CD4-positive, CD25-positive, alpha-beta regulatory T cell (primary cell): ENCODE measurements around the gene SUCLG2. TPM values are rescaled to one million over a fixed set of nuclear protein-coding genes. Genes with fewer than 3 reads are reported as not detected.

Source experiments
- ATAC-seq, 2 donors: fragments of 150-1000 bp; cut with Tn5 transposase; one replicate each; pipeline ENCODE4 v1.10.0; 2021; ENCODE audit warnings: low read depth in 2 of 2, moderate number of reproducible peaks in 2 of 2, moderate library complexity in 1 of 2
- DNase-seq, 3 donors: peaks; one replicate each; pipeline versions ENCODE4 v3.0.0 to v3.0.0-alpha.2; 2012 to 2022; ENCODE audit warnings: mixed read lengths in 1 of 3
- H3K27ac ChIP-seq: one replicate; pipeline ENCODE4 v1.7.0; 2013; ENCODE audit warnings: mild to moderate bottlenecking, low read length; ENCODE audit not compliant: insufficient read depth, poor library complexity, severe bottlenecking
- H3K27me3 ChIP-seq: one replicate; pipeline ENCODE4 v1.7.0; 2013; ENCODE audit warnings: low read length; ENCODE audit not compliant: control insufficient read depth, insufficient read depth
- H3K36me3 ChIP-seq: one replicate; pipeline ENCODE4 v1.7.0; 2013; ENCODE audit warnings: mild to moderate bottlenecking, low read length, moderate library complexity; ENCODE audit not compliant: control insufficient read depth, insufficient read depth
- H3K4me1 ChIP-seq: 2 replicates; pipeline ENCODE4 v1.7.0; 2013; ENCODE audit warnings: mild to moderate bottlenecking, low read length; ENCODE audit not compliant: insufficient read depth, control insufficient read depth, poor library complexity, severe bottlenecking
- H3K4me3 ChIP-seq: one replicate; pipeline ENCODE4 v1.7.0; 2013; ENCODE audit warnings: low read depth, mild to moderate bottlenecking, low read length, moderate library complexity
- H3K9me3 ChIP-seq, 2 experiments: 1 replicate in 1 of 2; 2 replicates in 1 of 2; pipeline ENCODE4 v1.7.0; 2013; ENCODE audit warnings: low read length in 2 of 2, mild to moderate bottlenecking in 1 of 2, moderate library complexity in 1 of 2; ENCODE audit not compliant: control insufficient read depth in 2 of 2
- H3K27ac Mint-ChIP-seq, 3 donors: one replicate each; pipeline ENCODE4 v1.8.0; 2020 to 2022; ENCODE audit warnings: mild to moderate bottlenecking in 3 of 3, mixed read lengths in 3 of 3, moderate library complexity in 2 of 3
- H3K27me3 Mint-ChIP-seq: one replicate; pipeline ENCODE4 v1.8.0; 2022; ENCODE audit warnings: mild to moderate bottlenecking, mixed read lengths
- H3K36me3 Mint-ChIP-seq: one replicate; pipeline ENCODE4 v1.8.0; 2020; ENCODE audit warnings: mixed read lengths
- H3K4me1 Mint-ChIP-seq, 4 donors: one replicate each; pipeline ENCODE4 v1.8.0; 2020 to 2022; ENCODE audit warnings: mixed read lengths in 4 of 4, mild to moderate bottlenecking in 1 of 4
- H3K4me3 Mint-ChIP-seq, 4 donors: one replicate each; pipeline ENCODE4 v1.8.0; 2020 to 2022; ENCODE audit warnings: mild to moderate bottlenecking in 4 of 4, mixed read lengths in 4 of 4, moderate library complexity in 3 of 4
- H3K9me3 Mint-ChIP-seq, 7 donors: one replicate each; pipeline ENCODE4 v1.8.0; 2020 to 2022; ENCODE audit warnings: mixed read lengths in 7 of 7, mild to moderate bottlenecking in 3 of 7, moderate library complexity in 2 of 7
- polyA plus RNA-seq, 4 donors: library from polyadenylated mRNA; unstranded; fragments of 300-500 nt; fragmentation: Illumina TruSeq; gene quantifications; one replicate each; pipeline ENCODE4 v1.2.3, GENCODE V29; 2021
- total RNA-seq: library from RNA; stranded (reverse); gene quantifications from one replicate; pipeline ENCODE4 v1.2.3, GENCODE V29; 2022

Gene SUCLG2
- total and polyA plus RNA-seq, 5 donors from 2014 or later: 53.6 to 75.0 (median 67.6) TPM

DNA sequence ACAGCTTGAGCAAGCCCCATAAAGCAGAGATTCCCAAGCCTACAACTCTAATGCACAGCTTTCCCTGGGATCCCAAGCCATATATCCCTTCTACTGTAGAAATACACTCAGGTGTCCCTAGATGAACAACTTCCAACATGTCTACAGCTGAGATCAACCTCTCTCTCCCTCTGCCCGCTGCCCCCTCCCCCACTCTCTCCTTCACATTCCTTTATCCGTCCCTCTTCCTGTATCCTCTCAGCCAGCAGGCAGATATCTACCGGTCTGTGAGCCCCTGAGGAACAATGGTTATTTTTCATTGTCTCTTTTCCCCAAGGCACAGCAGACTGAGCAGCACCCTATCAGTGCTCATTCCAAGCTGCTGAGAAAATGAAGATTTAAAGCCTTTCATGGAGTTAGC is 138.6 kb downstream of the SUCLG2 start:
- no peaks in the 10 kb centered on the region for H3K27me3 ChIP-seq
- no peak overlapping the region for H3K27ac ChIP-seq
- ATAC-seq (no peak), DNase-seq (no peak)
- Mint-ChIP-seq H3K27me3 (no peaks in the 10 kb centered on the region), H3K27ac (no peak overlapping the region), H3K9me3 (no peaks in the 10 kb centered on the region), H3K36me3 (peaks cover 44% of the 10 kb centered on the region), H3K4me3 (no peak overlapping the region), H3K4me1 (peaks cover 0 to 13% (median 0%) of the 10 kb centered on the region in 4 donors)
- H3K4me1 ChIP-seq: no peaks in the 10 kb centered on the region
- no peak overlapping the region for H3K4me3 ChIP-seq
- no peaks in the 10 kb centered on the region for H3K9me3 ChIP-seq
- H3K36me3 ChIP-seq: peaks cover 63% of the 10 kb centered on the region

DNA sequence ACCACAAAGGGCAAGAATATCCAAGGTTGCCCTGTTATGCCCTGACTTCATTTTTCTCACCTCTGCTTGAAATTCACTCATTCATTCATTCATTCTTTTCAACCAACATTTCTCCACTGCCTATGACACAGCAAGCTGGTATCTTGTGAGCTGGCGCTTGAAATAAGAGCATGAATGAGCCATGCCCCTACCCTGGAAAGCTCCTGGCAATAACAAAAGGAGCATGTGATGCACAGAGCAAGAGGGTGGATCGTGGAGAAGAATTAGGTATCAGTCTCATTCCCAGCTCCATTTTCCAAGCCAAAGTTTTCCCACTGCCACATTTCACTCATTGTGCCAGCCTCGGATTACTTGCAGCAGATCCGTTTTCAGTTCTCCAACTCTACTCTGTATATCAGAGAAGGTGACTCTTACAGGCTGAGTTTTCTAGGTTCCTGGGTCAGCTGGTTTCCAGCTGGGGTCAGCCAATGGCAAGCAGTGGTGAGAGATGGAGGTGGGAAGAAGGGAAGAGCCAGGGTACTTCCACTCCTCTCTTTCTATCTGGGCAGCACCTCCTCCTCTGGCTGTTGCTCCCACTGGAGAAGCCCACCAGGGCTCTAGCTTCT is 144.8 kb downstream of the SUCLG2 start:
- Mint-ChIP-seq H3K9me3 (peaks cover 0 to 3% (median 0%) of the 10 kb centered on the region in 7 donors), H3K27me3 (no peaks in the 10 kb centered on the region), H3K27ac (peak overlapping the region in 1 of 3 donors; percentile 74), H3K4me3 (no peak overlapping the region), H3K4me1 (peaks cover 0 to 9% (median 0%) of the 10 kb centered on the region in 4 donors), H3K36me3 (peaks cover 45% of the 10 kb centered on the region)
- Histone ChIP-seq H3K27ac (no peak overlapping the region), H3K4me3 (no peak overlapping the region), H3K9me3 (no peaks in the 10 kb centered on the region), H3K4me1 (no peaks in the 10 kb centered on the region), H3K36me3 (peaks cover 50% of the 10 kb centered on the region), H3K27me3 (no peaks in the 10 kb centered on the region)
- ATAC-seq: no peak
- no peak for DNase-seq

DNA sequence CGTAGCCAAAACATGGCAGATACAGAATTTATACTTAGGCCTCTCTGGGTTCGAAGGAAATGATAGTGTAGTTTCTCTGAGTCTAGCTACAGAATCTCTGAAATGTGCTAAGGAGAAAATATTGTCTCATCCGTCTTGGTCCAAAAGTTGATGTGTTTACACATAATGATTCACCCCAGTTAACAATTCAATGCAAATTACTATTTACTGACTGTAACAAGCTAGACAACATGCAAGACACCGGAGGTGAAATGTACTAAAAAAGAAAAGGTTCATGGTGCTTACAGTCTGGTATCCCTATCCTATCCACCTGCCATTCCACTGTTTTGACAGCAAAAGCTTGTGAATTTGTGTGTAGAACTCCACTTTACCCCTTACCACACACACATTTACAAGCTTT is 146.8 kb downstream of the SUCLG2 start:
- Mint-ChIP-seq H3K4me3 (no peak overlapping the region), H3K9me3 (peaks cover 0 to 3% (median 0%) of the 10 kb centered on the region in 7 donors), H3K4me1 (peaks cover 0 to 6% (median 0%) of the 10 kb centered on the region in 4 donors), H3K27ac (no peak overlapping the region), H3K36me3 (peaks cover 33% of the 10 kb centered on the region), H3K27me3 (no peaks in the 10 kb centered on the region)
- H3K27me3 ChIP-seq: no peaks in the 10 kb centered on the region
- no peak for ATAC-seq
- H3K4me3 ChIP-seq: no peak overlapping the region
- no peak overlapping the region for H3K27ac ChIP-seq
- no peak for DNase-seq
- no peaks in the 10 kb centered on the region for H3K4me1 ChIP-seq
- peaks cover 45% of the 10 kb centered on the region for H3K36me3 ChIP-seq
- no peaks in the 10 kb centered on the region for H3K9me3 ChIP-seq

DNA sequence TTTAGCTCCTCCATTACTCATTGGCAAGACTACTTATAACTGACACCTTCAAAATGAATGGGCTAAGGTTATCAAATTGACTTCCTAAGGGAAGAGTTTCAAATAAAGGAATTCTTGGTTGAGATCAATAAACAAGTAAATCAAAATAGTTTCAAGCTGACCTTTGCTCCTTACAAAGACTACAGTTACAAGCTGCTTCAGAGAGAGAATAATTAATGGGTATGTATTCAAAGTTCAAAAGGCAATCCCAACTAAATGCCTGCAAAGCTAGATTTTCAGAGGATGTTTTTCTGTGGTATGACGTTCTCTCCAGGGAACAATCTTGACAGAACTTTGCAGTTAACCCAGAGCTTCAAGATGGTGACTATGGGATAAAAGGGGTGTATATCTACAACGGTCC is 153.7 kb downstream of the SUCLG2 start:
- peaks cover 30% of the 10 kb centered on the region for H3K36me3 ChIP-seq
- peaks cover 0 to 5% (median 1%) of the 10 kb centered on the region in 4 donors for H3K4me1 Mint-ChIP-seq
- no peak overlapping the region for H3K4me3 Mint-ChIP-seq
- no peak overlapping the region for H3K4me3 ChIP-seq
- H3K9me3 Mint-ChIP-seq: peaks cover 0 to 2% (median 0%) of the 10 kb centered on the region in 7 donors
- no peaks in the 10 kb centered on the region for H3K27me3 Mint-ChIP-seq
- DNase-seq (no peak), ATAC-seq (no peak)
- no peaks in the 10 kb centered on the region for H3K27me3 ChIP-seq
- H3K9me3 ChIP-seq: no peaks in the 10 kb centered on the region
- H3K27ac ChIP-seq: no peak overlapping the region
- peaks cover 36% of the 10 kb centered on the region for H3K36me3 Mint-ChIP-seq
- H3K4me1 ChIP-seq: no peaks in the 10 kb centered on the region
- no peak overlapping the region for H3K27ac Mint-ChIP-seq

DNA sequence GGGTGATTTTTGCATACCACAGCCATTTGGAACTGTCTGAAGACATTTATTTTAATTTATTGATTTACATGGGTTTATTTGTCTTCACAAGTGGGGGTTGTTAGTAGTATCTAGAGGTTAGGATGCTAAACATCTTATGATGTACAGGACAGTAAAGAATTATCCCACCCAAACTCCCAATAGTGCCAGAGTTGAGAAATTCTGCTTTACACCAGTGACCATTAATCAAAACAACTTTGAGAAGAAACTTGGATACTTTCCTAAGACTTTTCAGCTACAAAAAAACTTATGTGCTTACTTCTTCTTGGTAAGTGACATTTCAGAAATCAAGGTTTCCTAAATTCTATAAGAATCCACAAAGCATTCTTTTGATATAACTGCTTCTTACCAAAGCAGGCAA is 156.7 kb downstream of the SUCLG2 start:
- DNase-seq (no peak), ATAC-seq (no peak)
- H3K36me3 ChIP-seq: peaks cover 44% of the 10 kb centered on the region
- H3K27me3 Mint-ChIP-seq: no peaks in the 10 kb centered on the region
- no peaks in the 10 kb centered on the region for H3K9me3 ChIP-seq
- H3K27ac ChIP-seq: no peak overlapping the region
- H3K4me3 Mint-ChIP-seq: no peak overlapping the region
- H3K9me3 Mint-ChIP-seq: peaks cover 0 to 2% (median 0%) of the 10 kb centered on the region in 7 donors
- no peak overlapping the region for H3K27ac Mint-ChIP-seq
- H3K4me1 ChIP-seq: no peaks in the 10 kb centered on the region
- H3K4me1 Mint-ChIP-seq: peaks cover 0 to 5% (median 1%) of the 10 kb centered on the region in 4 donors
- peaks cover 53% of the 10 kb centered on the region for H3K36me3 Mint-ChIP-seq
- no peak overlapping the region for H3K4me3 ChIP-seq
- no peaks in the 10 kb centered on the region for H3K27me3 ChIP-seq

DNA sequence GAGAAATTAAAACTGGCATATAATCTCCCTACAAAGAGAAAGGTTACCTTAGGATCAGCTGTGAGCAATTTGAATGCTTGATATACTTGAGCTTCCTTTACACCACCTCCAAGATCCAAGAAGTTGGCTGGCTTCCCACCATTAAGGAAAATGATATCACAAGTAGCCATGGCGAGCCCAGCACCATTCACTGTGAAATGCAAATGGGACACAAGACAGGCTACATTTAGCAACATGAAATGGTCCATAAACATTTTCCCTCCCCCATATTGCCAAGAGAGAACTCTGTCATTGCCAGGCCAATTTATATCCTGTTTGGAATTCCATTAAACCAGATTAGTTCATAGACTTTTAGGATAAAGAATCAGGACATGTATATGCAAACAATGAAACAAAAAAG is 158.7 kb downstream of the SUCLG2 start:
- H3K4me1 Mint-ChIP-seq: peaks cover 2 to 8% (median 6%) of the 10 kb centered on the region in 4 donors
- peaks cover 59% of the 10 kb centered on the region for H3K36me3 Mint-ChIP-seq

DNA sequence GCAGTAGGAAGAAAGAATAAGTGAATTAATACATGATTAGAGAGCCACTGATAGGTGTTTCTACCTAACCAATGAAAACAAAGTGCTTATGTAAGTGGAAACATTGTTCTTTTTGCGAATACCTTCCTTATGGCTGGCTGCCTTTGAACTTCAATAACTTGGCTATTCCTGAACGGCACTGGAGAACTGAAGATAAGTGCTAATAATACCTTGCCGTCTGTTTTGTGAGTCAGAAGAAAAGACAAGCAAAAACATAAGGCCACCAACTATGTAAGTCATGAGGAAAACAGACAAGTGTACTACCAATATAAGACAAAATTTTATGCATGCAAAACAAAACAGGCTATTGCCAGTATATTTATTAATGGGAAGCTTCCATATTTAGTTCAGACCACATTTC is 160.6 kb downstream of the SUCLG2 start:
- Histone ChIP-seq H3K4me1 (no peaks in the 10 kb centered on the region), H3K27me3 (no peaks in the 10 kb centered on the region), H3K9me3 (no peaks in the 10 kb centered on the region), H3K4me3 (no peak overlapping the region), H3K27ac (no peak overlapping the region), H3K36me3 (peaks cover 37% of the 10 kb centered on the region)
- ATAC-seq (no peak), DNase-seq (no peak)
- peaks cover 0 to 2% (median 0%) of the 10 kb centered on the region in 7 donors for H3K9me3 Mint-ChIP-seq
- H3K27ac Mint-ChIP-seq: no peak overlapping the region
- no peaks in the 10 kb centered on the region for H3K27me3 Mint-ChIP-seq
- peaks cover 8 to 17% (median 12%) of the 10 kb centered on the region in 4 donors for H3K4me1 Mint-ChIP-seq
- H3K36me3 Mint-ChIP-seq: peaks cover 60% of the 10 kb centered on the region
- H3K4me3 Mint-ChIP-seq: no peak overlapping the region

More for the DNA sequence above, 158.7 kb downstream of the SUCLG2 start:
- no peaks in the 10 kb centered on the region for H3K27me3 ChIP-seq
- peak overlapping the region in 1 of 3 donors; percentile 90 for H3K27ac Mint-ChIP-seq
- no peaks in the 10 kb centered on the region for H3K4me1 ChIP-seq
- DNase-seq (no peak), ATAC-seq (no peak)
- no peak overlapping the region for H3K4me3 Mint-ChIP-seq
- H3K4me3 ChIP-seq: no peak overlapping the region
- H3K27ac ChIP-seq: no peak overlapping the region
- H3K27me3 Mint-ChIP-seq: no peaks in the 10 kb centered on the region
- H3K36me3 ChIP-seq: peaks cover 41% of the 10 kb centered on the region
- no peaks in the 10 kb centered on the region for H3K9me3 ChIP-seq
- peaks cover 0 to 2% (median 0%) of the 10 kb centered on the region in 7 donors for H3K9me3 Mint-ChIP-seq

DNA sequence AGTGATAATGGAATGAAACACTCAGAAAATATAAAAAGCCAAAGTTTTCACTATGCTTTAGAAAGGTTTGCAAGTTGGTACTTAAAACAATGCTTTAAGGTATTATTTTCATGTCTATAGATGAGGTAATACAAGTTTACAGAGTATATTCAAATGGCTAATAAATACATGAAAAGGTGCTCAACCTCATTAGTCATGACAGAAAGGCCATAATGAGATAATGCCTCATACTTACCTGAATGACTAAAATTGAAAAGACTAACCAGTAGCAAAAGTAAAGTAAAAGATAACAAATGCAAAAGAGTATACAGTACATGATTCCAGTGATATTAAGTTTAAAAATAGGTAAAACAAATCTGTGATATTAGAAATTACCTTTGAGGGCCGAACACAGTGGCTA is 163.8 kb downstream of the SUCLG2 start:
- DNase-seq (no peak), ATAC-seq (no peak)
- Histone ChIP-seq H3K4me3 (no peak overlapping the region), H3K27ac (no peak overlapping the region), H3K27me3 (no peaks in the 10 kb centered on the region), H3K36me3 (peaks cover 27% of the 10 kb centered on the region), H3K9me3 (no peaks in the 10 kb centered on the region), H3K4me1 (no peaks in the 10 kb centered on the region)
- peaks cover 8 to 17% (median 12%) of the 10 kb centered on the region in 4 donors for H3K4me1 Mint-ChIP-seq
- H3K27me3 Mint-ChIP-seq: no peaks in the 10 kb centered on the region
- H3K27ac Mint-ChIP-seq: no peak overlapping the region
- peaks cover 51% of the 10 kb centered on the region for H3K36me3 Mint-ChIP-seq
- H3K4me3 Mint-ChIP-seq: no peak overlapping the region
- peaks cover 0 to 2% (median 0%) of the 10 kb centered on the region in 7 donors for H3K9me3 Mint-ChIP-seq
